ENCODE measurements around the gene BMP7.

Gene BMP7

GRCh38 chr20:57136734-57137133, 129.7 kb downstream of the BMP7 start:
- no peak overlapping the region for H3K27ac ChIP-seq (ENCODE audit: low read depth, low read length)
- no peak overlapping the region for H3K4ac ChIP-seq (ENCODE audit: low read depth, low read length)
- no peak overlapping the region for H4K91ac ChIP-seq (ENCODE audit: low read depth, low read length)
- no peak overlapping the region for H3K9ac ChIP-seq (ENCODE audit: low read length)
- H3K4me2 ChIP-seq (ENCODE audit: low read length) = no peak overlapping the region
- H3K23ac ChIP-seq (ENCODE audit: low read length) = no peak overlapping the region
- H2AFZ ChIP-seq (ENCODE audit: insufficient read depth, low read length, poor library complexity) = no peak overlapping the region
- H3K79me1 ChIP-seq (ENCODE audit: low read length) = no peaks in the 10 kb centered on the region
- no peaks in the 10 kb centered on the region for H3K79me2 ChIP-seq (ENCODE audit: control insufficient read depth, insufficient read depth, low read length, poor library complexity)
- H3K14ac ChIP-seq (ENCODE audit: low read length) = no peak overlapping the region
- no peak overlapping the region for H4K8ac ChIP-seq (ENCODE audit: low read depth, low read length)
- no peaks in the 10 kb centered on the region for H3K4me1 ChIP-seq (ENCODE audit: control insufficient read depth in 1 of 2, insufficient read depth in 2 of 2, low read length in 2 of 2)
- no peaks in the 10 kb centered on the region for H3K9me3 ChIP-seq (ENCODE audit: insufficient read depth, low read depth, low read length)
- no peak for DNase-seq
- no peak overlapping the region for H2AK5ac ChIP-seq (ENCODE audit: low read length)
- no peak overlapping the region for H4K12ac ChIP-seq (ENCODE audit: low read depth, low read length)
- no peak overlapping the region for H3K4me3 ChIP-seq (ENCODE audit: low read depth, low read length)
- no peak overlapping the region for H2BK120ac ChIP-seq (ENCODE audit: insufficient read depth, low read length, poor library complexity)
- H3K36me3 ChIP-seq (ENCODE audit: control insufficient read depth in 1 of 2, insufficient read depth in 2 of 2, low read length in 2 of 2) = no peaks in the 10 kb centered on the region
- H2BK12ac ChIP-seq (ENCODE audit: low read length) = no peak overlapping the region
- H3K18ac ChIP-seq (ENCODE audit: low read length) = no peak overlapping the region
- H2BK5ac ChIP-seq (ENCODE audit: low read depth, low read length, poor library complexity) = no peak overlapping the region
- 100% methylated on average over 2 of the region's 7 CpGs for WGBS (ENCODE audit: extremely low coverage, insufficient coverage, insufficient read length)
- no peaks in the 10 kb centered on the region for H3K27me3 ChIP-seq (ENCODE audit: insufficient read depth, low read length)

GRCh38 chr20:57135875-57136274, 130.6 kb downstream of the BMP7 start:
- H3K4ac ChIP-seq (ENCODE audit: low read depth, low read length) = no peak overlapping the region
- no peak overlapping the region for H2BK12ac ChIP-seq (ENCODE audit: low read length)
- H4K8ac ChIP-seq (ENCODE audit: low read depth, low read length) = no peak overlapping the region
- no peak overlapping the region for H3K18ac ChIP-seq (ENCODE audit: low read length)
- no peak overlapping the region for H3K4me3 ChIP-seq (ENCODE audit: low read depth, low read length)
- H3K9ac ChIP-seq (ENCODE audit: low read length) = no peak overlapping the region
- H2BK120ac ChIP-seq (ENCODE audit: insufficient read depth, low read length, poor library complexity) = no peak overlapping the region
- no peak for DNase-seq
- H3K27ac ChIP-seq (ENCODE audit: low read depth, low read length) = no peak overlapping the region
- H3K36me3 ChIP-seq (ENCODE audit: control insufficient read depth in 1 of 2, insufficient read depth in 2 of 2, low read length in 2 of 2) = no peaks in the 10 kb centered on the region
- H3K27me3 ChIP-seq (ENCODE audit: insufficient read depth, low read length) = no peaks in the 10 kb centered on the region
- no peaks in the 10 kb centered on the region for H3K79me2 ChIP-seq (ENCODE audit: control insufficient read depth, insufficient read depth, low read length, poor library complexity)
- H2BK5ac ChIP-seq (ENCODE audit: low read depth, low read length, poor library complexity) = no peak overlapping the region
- no peaks in the 10 kb centered on the region for H3K9me3 ChIP-seq (ENCODE audit: insufficient read depth, low read depth, low read length)
- H3K4me1 ChIP-seq (ENCODE audit: control insufficient read depth in 1 of 2, insufficient read depth in 2 of 2, low read length in 2 of 2) = no peaks in the 10 kb centered on the region
- no peaks in the 10 kb centered on the region for H3K79me1 ChIP-seq (ENCODE audit: low read length)
- no peak overlapping the region for H4K12ac ChIP-seq (ENCODE audit: low read depth, low read length)
- H3K23ac ChIP-seq (ENCODE audit: low read length) = no peak overlapping the region
- no peak overlapping the region for H4K91ac ChIP-seq (ENCODE audit: low read depth, low read length)
- no peak overlapping the region for H3K4me2 ChIP-seq (ENCODE audit: low read length)
- no peak overlapping the region for H2AK5ac ChIP-seq (ENCODE audit: low read length)
- no peak overlapping the region for H3K14ac ChIP-seq (ENCODE audit: low read length)
- WGBS (ENCODE audit: extremely low coverage, insufficient coverage, insufficient read length) = no CpG with 5 or more reads among the region's 6 CpGs
- no peak overlapping the region for H2AFZ ChIP-seq (ENCODE audit: insufficient read depth, low read length, poor library complexity)

GRCh38 chr20:57134804-57135203, 131.6 kb downstream of the BMP7 start:
- no peak overlapping the region for H4K12ac ChIP-seq (ENCODE audit: low read depth, low read length)
- H3K18ac ChIP-seq (ENCODE audit: low read length) = no peak overlapping the region
- H3K4me1 ChIP-seq (ENCODE audit: control insufficient read depth in 1 of 2, insufficient read depth in 2 of 2, low read length in 2 of 2) = no peaks in the 10 kb centered on the region
- no peak overlapping the region for H3K9ac ChIP-seq (ENCODE audit: low read length)
- H3K4ac ChIP-seq (ENCODE audit: low read depth, low read length) = no peak overlapping the region
- no peak overlapping the region for H3K14ac ChIP-seq (ENCODE audit: low read length)
- no peak overlapping the region for H3K23ac ChIP-seq (ENCODE audit: low read length)
- no peaks in the 10 kb centered on the region for H3K79me1 ChIP-seq (ENCODE audit: low read length)
- no peaks in the 10 kb centered on the region for H3K9me3 ChIP-seq (ENCODE audit: insufficient read depth, low read depth, low read length)
- H4K91ac ChIP-seq (ENCODE audit: low read depth, low read length) = no peak overlapping the region
- no peak overlapping the region for H3K4me2 ChIP-seq (ENCODE audit: low read length)
- no peak overlapping the region for H4K8ac ChIP-seq (ENCODE audit: low read depth, low read length)
- no peaks in the 10 kb centered on the region for H3K79me2 ChIP-seq (ENCODE audit: control insufficient read depth, insufficient read depth, low read length, poor library complexity)
- no peak overlapping the region for H2BK120ac ChIP-seq (ENCODE audit: insufficient read depth, low read length, poor library complexity)
- H3K27ac ChIP-seq (ENCODE audit: low read depth, low read length) = no peak overlapping the region
- H2BK12ac ChIP-seq (ENCODE audit: low read length) = no peak overlapping the region
- H2AK5ac ChIP-seq (ENCODE audit: low read length) = no peak overlapping the region
- no peak overlapping the region for H2BK5ac ChIP-seq (ENCODE audit: low read depth, low read length, poor library complexity)
- H3K27me3 ChIP-seq (ENCODE audit: insufficient read depth, low read length) = no peaks in the 10 kb centered on the region
- H3K4me3 ChIP-seq (ENCODE audit: low read depth, low read length) = no peak overlapping the region
- WGBS (ENCODE audit: extremely low coverage, insufficient coverage, insufficient read length) = no CpG with 5 or more reads among the region's 4 CpGs
- no peaks in the 10 kb centered on the region for H3K36me3 ChIP-seq (ENCODE audit: control insufficient read depth in 1 of 2, insufficient read depth in 2 of 2, low read length in 2 of 2)
- no peak for DNase-seq
- no peak overlapping the region for H2AFZ ChIP-seq (ENCODE audit: insufficient read depth, low read length, poor library complexity)

GRCh38 chr20:57133926-57134650, 132.4 kb downstream of the BMP7 start:
- no peak overlapping the region for H3K9ac ChIP-seq (ENCODE audit: low read length)
- no peaks in the 10 kb centered on the region for H3K27me3 ChIP-seq (ENCODE audit: insufficient read depth, low read length)
- no peak overlapping the region for H3K4me3 ChIP-seq (ENCODE audit: low read depth, low read length)
- H3K4me2 ChIP-seq (ENCODE audit: low read length) = no peak overlapping the region
- H4K12ac ChIP-seq (ENCODE audit: low read depth, low read length) = no peak overlapping the region
- no peak overlapping the region for H2BK120ac ChIP-seq (ENCODE audit: insufficient read depth, low read length, poor library complexity)
- no peak overlapping the region for H4K91ac ChIP-seq (ENCODE audit: low read depth, low read length)
- H4K8ac ChIP-seq (ENCODE audit: low read depth, low read length) = no peak overlapping the region
- no peak overlapping the region for H2BK12ac ChIP-seq (ENCODE audit: low read length)
- H2AK5ac ChIP-seq (ENCODE audit: low read length) = no peak overlapping the region
- H2BK5ac ChIP-seq (ENCODE audit: low read depth, low read length, poor library complexity) = no peak overlapping the region
- H3K4ac ChIP-seq (ENCODE audit: low read depth, low read length) = no peak overlapping the region
- no peak overlapping the region for H3K23ac ChIP-seq (ENCODE audit: low read length)
- H3K27ac ChIP-seq (ENCODE audit: low read depth, low read length) = no peak overlapping the region
- H2AFZ ChIP-seq (ENCODE audit: insufficient read depth, low read length, poor library complexity) = no peak overlapping the region
- H3K36me3 ChIP-seq (ENCODE audit: control insufficient read depth in 1 of 2, insufficient read depth in 2 of 2, low read length in 2 of 2) = no peaks in the 10 kb centered on the region
- H3K79me2 ChIP-seq (ENCODE audit: control insufficient read depth, insufficient read depth, low read length, poor library complexity) = no peaks in the 10 kb centered on the region
- H3K4me1 ChIP-seq (ENCODE audit: control insufficient read depth in 1 of 2, insufficient read depth in 2 of 2, low read length in 2 of 2) = no peaks in the 10 kb centered on the region
- no peak overlapping the region for H3K14ac ChIP-seq (ENCODE audit: low read length)
- WGBS (ENCODE audit: extremely low coverage, insufficient coverage, insufficient read length) = no CpG with 5 or more reads among the region's 14 CpGs
- H3K9me3 ChIP-seq (ENCODE audit: insufficient read depth, low read depth, low read length) = no peaks in the 10 kb centered on the region
- DNase-seq = no peak
- no peak overlapping the region for H3K18ac ChIP-seq (ENCODE audit: low read length)
- no peaks in the 10 kb centered on the region for H3K79me1 ChIP-seq (ENCODE audit: low read length)
